ENCODE data around the gene RAD21L1.

GRCh38 chr20:1294497-1294896, 68.7 kb downstream of the RAD21L1 start:
- TF ChIP-seq EP300 (IDR thresholded peaks at IDR 0.05) (no peak), CTCF (IDR thresholded peaks at IDR 0.05) (no peak), POLR2AphosphoS5 (IDR thresholded peaks at IDR 0.05) (no peak)

Measured in gastroesophageal sphincter (tissue), 3 donors.